Keratinocyte (primary cell): Measurements from ENCODE around the gene NAT16. TPM values are rescaled to one million over a fixed set of nuclear protein-coding genes. Genes with fewer than 3 reads are reported as not detected.

Experiments
- DNase-seq: peaks from one replicate; pipeline ENCODE4 v3.0.0-alpha.2; 2011; ENCODE audit warnings: low read depth, missing footprints, low spot score
- FAIRE-seq: peaks from 2 replicates; lab custom pipeline; 2011; peaks lifted over from hg19 to GRCh38; lab: Jason Lieb, UNC
- H2AFZ ChIP-seq: 2 replicates; pipeline ENCODE4 v1.6.0; 2012; ENCODE audit warnings: low read length, control low read depth, inconsistent platforms; ENCODE audit not compliant: control insufficient read depth
- H3K27ac ChIP-seq: 2 replicates; pipeline ENCODE4 v1.5.1; 2011; ENCODE audit warnings: low read length; ENCODE audit not compliant: control insufficient read depth, insufficient read depth
- H3K27me3 ChIP-seq: 3 replicates; pipeline ENCODE4 v1.6.0; 2011; ENCODE audit warnings: low read length; ENCODE audit not compliant: control insufficient read depth, insufficient read depth; ENCODE audit errors: extremely low read depth
- H3K36me3 ChIP-seq, 2 experiments: 2 replicates in 1 of 2; 3 replicates in 1 of 2; pipeline ENCODE4 v1.5.1; 2011; ENCODE audit warnings: low read length in 2 of 2, mild to moderate bottlenecking in 1 of 2; ENCODE audit not compliant: control insufficient read depth in 2 of 2, insufficient read depth in 2 of 2; ENCODE audit errors: extremely low read depth in 1 of 2
- H3K4me1 ChIP-seq: 3 replicates; pipeline ENCODE4 v1.5.1; 2011; ENCODE audit warnings: low read length; ENCODE audit not compliant: control insufficient read depth, insufficient read depth; ENCODE audit errors: extremely low read depth
- H3K4me2 ChIP-seq: 3 replicates; pipeline ENCODE4 v1.6.0; 2011; ENCODE audit warnings: low read depth, low read length; ENCODE audit not compliant: control insufficient read depth, insufficient read depth; ENCODE audit errors: extremely low read depth
- H3K4me3 ChIP-seq, 3 experiments: fragments of 200-600 bp in 1 of 3; sonication (generic) in 1 of 3; 2 replicates in 2 of 3; 3 replicates in 1 of 3; pipeline ENCODE4 v1.5.1; 2011 to 2016; ENCODE audit warnings: low read length in 3 of 3, mild to moderate bottlenecking in 3 of 3, control low read depth in 2 of 3, inconsistent platforms in 1 of 3, low read depth in 1 of 3, mixed read lengths in 1 of 3, mixed run types in 1 of 3, moderate library complexity in 1 of 3; ENCODE audit not compliant: control insufficient read depth in 2 of 3, insufficient read depth in 2 of 3; ENCODE audit errors: extremely low read depth in 1 of 3
- H3K79me2 ChIP-seq: 2 replicates; pipeline ENCODE4 v1.6.0; 2012; ENCODE audit warnings: low read length; ENCODE audit not compliant: control insufficient read depth, insufficient read depth
- H3K9ac ChIP-seq: 3 replicates; pipeline ENCODE4 v1.6.0; 2011; ENCODE audit warnings: low read length; ENCODE audit not compliant: control insufficient read depth, insufficient read depth; ENCODE audit errors: extremely low read depth
- H3K9me1 ChIP-seq: 3 replicates; pipeline ENCODE4 v1.6.0; 2011; ENCODE audit warnings: low read length; ENCODE audit not compliant: control insufficient read depth, insufficient read depth; ENCODE audit errors: extremely low read depth
- H3K9me3 ChIP-seq: 2 replicates; pipeline ENCODE4 v1.5.1; 2012; ENCODE audit warnings: low read depth, low read length; ENCODE audit not compliant: control insufficient read depth
- H4K20me1 ChIP-seq: 3 replicates; pipeline ENCODE4 v1.6.0; 2011; ENCODE audit warnings: low read length; ENCODE audit not compliant: control insufficient read depth, insufficient read depth; ENCODE audit errors: extremely low read depth
- CTCF ChIP-seq, 3 experiments: IDR thresholded peaks in 1 of 3; conservative IDR thresholded peaks in 1 of 3; optimal IDR thresholded peaks in 1 of 3; 2 replicates in 2 of 3; 3 replicates in 1 of 3; pipeline versions ENCODE3 to v1.5.1; 2011; ENCODE audit warnings: low read length in 3 of 3, mild to moderate bottlenecking in 3 of 3, moderate library complexity in 2 of 3, control low read depth in 1 of 3, inconsistent platforms in 1 of 3; ENCODE audit not compliant: insufficient read depth in 2 of 3; ENCODE audit errors: extremely low read depth in 1 of 3
- EZH2 ChIP-seq: IDR thresholded peaks from one replicate; pipeline ENCODE4 v1.6.1; 2012; ENCODE audit warnings: inconsistent platforms, mild to moderate bottlenecking, low read length, moderate library complexity
- dilution Hi-C: fragments of 300-500 bp; cut with MboI; formaldehyde crosslinking; loops from one replicate; pipeline ENCODE4 v1.7.0; 2020; ENCODE audit warnings: low sequenced_read_pairs; ENCODE audit not compliant: extremely low pct_ligation_motif_present
- polyA plus RNA-seq, 5 experiments: library from polyadenylated mRNA; depleted of rRNA in 3 of 5; stranded (reverse) in 3 of 5; stranded (forward) in 1 of 5; unstranded in 1 of 5; fragments of >200 nt; gene quantifications; 1 replicate in 1 of 5; 2 replicates in 3 of 5; 3 replicates in 1 of 5; pipeline versions ENCODE4 v1.2.1 to v1.2.3, GENCODE V29; 2011 to 2012; ENCODE audit warnings: missing spikeins in 2 of 5, low read depth in 1 of 5, low replicate concordance in 1 of 5

NAT16 gene
- polyA plus RNA-seq, 1 donor (not counting 4 experiments of a cell fraction or from before 2014, with no cell fraction given), result not detected

- Histone ChIP-seq H3K4me3 (peak within 1 kb of the TSS; percentile 34 to 64 (median 62)), H3K79me2 (no peaks in the 10 kb centered on the region), H3K4me1 (peaks cover 34% of the 10 kb centered on the region), H4K20me1 (peaks cover 3% of the 10 kb centered on the region), H3K9ac (no peak within 1 kb of the TSS), H3K9me1 (no peaks in the 10 kb centered on the region), H2AFZ (peak within 1 kb of the TSS; percentile 37), H3K27me3 (peaks cover 55% of the 10 kb centered on the region), H3K36me3 (peaks cover 5 to 15% of the 10 kb centered on the region in 2 experiments), H3K27ac (no peak within 1 kb of the TSS), H3K9me3 (no peaks in the 10 kb centered on the region), H3K4me2 (peak within 1 kb of the TSS; percentile 91)
- FAIRE-seq (no peak), DNase-seq (no peak)
- TF ChIP-seq CTCF (optimal IDR thresholded peaks at IDR 0.05 in 1 of 3, IDR thresholded peaks at IDR 0.05 in 1 of 3, conservative IDR thresholded peaks at IDR 0.05 in 1 of 3; ENCODE audit: extremely low read depth in 1 of 3, insufficient read depth in 2 of 3, low read length in 3 of 3) (no peak), EZH2 (no peak)
- dilution Hi-C loops, result no loop called here
Observed at GRCh38 chr7:101165075-101165957, 14.8 kb downstream of the NAT16 start, which contains the start of gene VGF. Gene VGF, minus strand, starts transcription at chr7:101165569. Its CDS starts 726 bp downstream, at chr7:101164843.

- Histone ChIP-seq H3K9ac (peak overlapping the region; percentile 44), H4K20me1 (peaks cover 3% of the 10 kb centered on the region), H3K4me1 (peaks cover 38% of the 10 kb centered on the region), H3K4me2 (peak overlapping the region; percentile 76), H2AFZ (no peak overlapping the region), H3K27ac (no peak overlapping the region), H3K36me3 (peaks cover 11 to 20% of the 10 kb centered on the region in 2 experiments), H3K9me1 (no peaks in the 10 kb centered on the region), H3K27me3 (peaks cover 45% of the 10 kb centered on the region), H3K9me3 (no peaks in the 10 kb centered on the region), H3K79me2 (no peaks in the 10 kb centered on the region), H3K4me3 (peak overlapping the region; percentile 34 to 57 (median 51))
- FAIRE-seq (no peak), DNase-seq (no peak)
- no peak for TF ChIP-seq CTCF (optimal IDR thresholded peaks at IDR 0.05 in 1 of 3, IDR thresholded peaks at IDR 0.05 in 1 of 3, conservative IDR thresholded peaks at IDR 0.05 in 1 of 3; ENCODE audit: extremely low read depth in 1 of 3, insufficient read depth in 2 of 3, low read length in 3 of 3)
- TF ChIP-seq EZH2, result no peak
- dilution Hi-C loops, result no loop called here
Observed at GRCh38 chr7:101164071-101164840, 15.8 kb downstream of the NAT16 start.
